ENCODE data around the gene PNRC2. TPM values are rescaled to one million over a fixed set of nuclear protein-coding genes. Genes with fewer than 3 reads are reported as not detected.

The PNRC2 gene
- polyA plus RNA-seq, 3 donors = 71.7 to 89.7 (median 71.7) TPM

DNA sequence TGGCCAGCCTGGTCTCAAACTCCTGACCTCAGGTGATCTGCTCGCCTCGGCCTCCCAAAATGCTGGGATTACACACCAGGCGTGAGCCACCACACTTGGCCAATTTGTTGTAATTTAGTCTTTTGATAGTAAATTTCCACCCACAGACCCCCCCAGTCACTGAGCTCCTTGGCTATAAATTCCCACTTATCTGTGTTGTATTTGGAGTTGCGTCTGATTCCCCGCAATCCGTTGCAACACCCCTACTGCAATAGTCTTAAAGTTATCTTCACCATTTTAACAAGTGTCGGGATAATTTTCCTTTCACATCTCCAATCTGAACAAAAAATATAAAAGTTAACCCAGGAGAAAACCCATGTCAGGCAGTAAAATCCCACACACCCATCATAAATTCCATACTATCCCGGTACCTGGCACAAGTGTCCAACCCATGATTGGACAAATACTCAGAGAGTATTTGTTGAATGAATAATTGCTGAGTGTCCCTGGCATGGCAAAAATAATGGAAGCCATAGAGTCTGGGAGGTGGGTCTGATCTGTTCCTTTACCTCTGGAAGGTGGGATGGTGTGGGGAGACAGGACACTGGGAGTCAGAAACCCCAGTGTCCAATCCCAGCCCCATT is 37.2 kb upstream of the PNRC2 start:
- no peaks in the 10 kb centered on the region for H4K20me1 ChIP-seq (ENCODE audit: insufficient read depth, low read length)
- TF ChIP-seq, protein P1, sequence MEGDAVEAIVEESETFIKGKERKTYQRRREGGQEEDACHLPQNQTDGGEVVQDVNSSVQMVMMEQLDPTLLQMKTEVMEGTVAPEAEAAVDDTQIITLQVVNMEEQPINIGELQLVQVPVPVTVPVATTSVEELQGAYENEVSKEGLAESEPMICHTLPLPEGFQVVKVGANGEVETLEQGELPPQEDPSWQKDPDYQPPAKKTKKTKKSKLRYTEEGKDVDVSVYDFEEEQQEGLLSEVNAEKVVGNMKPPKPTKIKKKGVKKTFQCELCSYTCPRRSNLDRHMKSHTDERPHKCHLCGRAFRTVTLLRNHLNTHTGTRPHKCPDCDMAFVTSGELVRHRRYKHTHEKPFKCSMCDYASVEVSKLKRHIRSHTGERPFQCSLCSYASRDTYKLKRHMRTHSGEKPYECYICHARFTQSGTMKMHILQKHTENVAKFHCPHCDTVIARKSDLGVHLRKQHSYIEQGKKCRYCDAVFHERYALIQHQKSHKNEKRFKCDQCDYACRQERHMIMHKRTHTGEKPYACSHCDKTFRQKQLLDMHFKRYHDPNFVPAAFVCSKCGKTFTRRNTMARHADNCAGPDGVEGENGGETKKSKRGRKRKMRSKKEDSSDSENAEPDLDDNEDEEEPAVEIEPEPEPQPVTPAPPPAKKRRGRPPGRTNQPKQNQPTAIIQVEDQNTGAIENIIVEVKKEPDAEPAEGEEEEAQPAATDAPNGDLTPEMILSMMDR (IDR thresholded peaks at IDR 0.05) = no peak
- no peaks in the 10 kb centered on the region for H3K27me3 Mint-ChIP-seq (ENCODE audit: low read depth in 3 of 3)
- H3K4me2 ChIP-seq (replicated peaks; ENCODE audit: extremely low read depth, low read length, poor library complexity, severe bottlenecking) = no peak overlapping the region
- intact Hi-C loops (cut with micrococcal nuclease) = loop anchor here in 1 of 2 donors (5.0 kb wide), 1 partner anchor 150 kb away; no protein-coding TSS in a partner anchor
- no peaks in the 10 kb centered on the region for H3K27me3 ChIP-seq (ENCODE audit: control insufficient read depth in 2 of 2, insufficient read depth in 2 of 2, low read length in 2 of 2)
- H3K9ac ChIP-seq (ENCODE audit: insufficient read depth, low read length, poor library complexity, severe bottlenecking) = no peak overlapping the region
- H3K36me3 Mint-ChIP-seq = no peaks in the 10 kb centered on the region
- H3K4me3 Mint-ChIP-seq = no peak overlapping the region
- 92% methylated on average over 3 of the region's 8 CpGs for WGBS (ENCODE audit: insufficient coverage)
- no peak overlapping the region for H3K27ac Mint-ChIP-seq
- no peak overlapping the region for H3K27ac ChIP-seq (ENCODE audit: low read depth in 1 of 2, low read length in 2 of 2)
- DNase-seq = no peak
- H2AFZ ChIP-seq (ENCODE audit: insufficient read depth, low read depth, low read length, poor library complexity, severe bottlenecking) = no peak overlapping the region
- no peaks in the 10 kb centered on the region for H3K9me3 ChIP-seq (replicated peaks in 1 of 2; ENCODE audit: control insufficient read depth in 1 of 2, insufficient read depth in 1 of 2, low read length in 2 of 2)
- no peaks in the 10 kb centered on the region for H3K36me3 ChIP-seq (replicated peaks in 1 of 2; ENCODE audit: control insufficient read depth in 1 of 2, insufficient read depth in 2 of 2, low read length in 2 of 2)
- peaks cover 0 to 1% (median 0%) of the 10 kb centered on the region in 7 donors for H3K9me3 Mint-ChIP-seq
- peaks cover 8 to 12% of the 10 kb centered on the region in 2 donors for H3K4me1 ChIP-seq (ENCODE audit: control insufficient read depth in 1 of 2, insufficient read depth in 2 of 2, low read length in 2 of 2)
- H3K4me3 ChIP-seq (replicated peaks in 1 of 3; ENCODE audit: low read depth in 2 of 3, low read length in 3 of 3) = no peak overlapping the region
- peaks cover 15% of the 10 kb centered on the region for H3K4me1 Mint-ChIP-seq
- no peaks in the 10 kb centered on the region for H3K79me2 ChIP-seq (ENCODE audit: insufficient read depth, low read length)

DNA sequence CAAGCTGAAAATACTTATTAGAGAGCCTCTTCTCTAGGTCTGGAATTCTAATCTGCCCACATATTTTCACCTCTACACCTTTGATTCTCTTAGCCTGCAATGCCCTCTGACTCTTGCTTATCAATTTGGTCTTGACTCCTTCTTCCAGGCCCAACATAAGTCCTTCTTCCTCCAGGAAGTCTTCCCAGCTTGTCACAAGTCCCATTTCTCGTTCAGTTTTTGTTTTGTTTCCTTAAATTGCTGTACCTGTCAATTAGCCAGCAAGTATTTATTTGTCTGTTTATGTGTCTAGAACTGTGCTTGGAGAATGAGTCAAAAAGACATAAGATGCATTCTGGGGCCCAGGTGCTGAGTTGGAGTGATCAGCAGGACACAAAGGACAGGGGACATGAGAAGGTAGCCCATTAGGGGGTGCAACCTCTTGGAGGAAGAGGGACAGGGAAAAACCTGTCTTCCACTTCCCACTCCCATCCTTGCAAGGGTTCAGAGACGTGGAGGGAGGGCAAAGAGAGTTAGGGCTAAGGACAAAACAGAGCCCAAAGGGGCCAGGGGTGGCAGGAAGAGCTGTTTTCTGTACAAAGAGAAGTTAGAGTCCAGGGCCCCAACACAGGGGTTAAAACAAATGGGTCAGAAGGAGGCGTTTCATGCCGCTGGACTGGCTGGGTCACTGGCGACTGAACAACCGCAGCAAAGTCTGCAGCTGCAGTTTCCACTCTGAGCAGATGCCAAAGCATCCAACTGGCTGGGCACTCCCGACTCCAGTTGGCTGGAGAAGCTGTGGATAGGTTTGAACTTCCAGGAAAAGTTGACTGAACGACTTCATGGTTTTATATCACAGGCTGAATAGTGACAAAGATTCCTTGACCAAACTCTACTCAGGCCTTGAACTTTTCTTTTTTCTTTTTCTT is 35.8 kb upstream of the PNRC2 start:
- Histone ChIP-seq H3K27ac (ENCODE audit: low read depth in 1 of 2, low read length in 2 of 2) (no peak overlapping the region), H3K4me2 (replicated peaks; ENCODE audit: extremely low read depth, low read length, poor library complexity, severe bottlenecking) (no peak overlapping the region), H3K9ac (ENCODE audit: insufficient read depth, low read length, poor library complexity, severe bottlenecking) (no peak overlapping the region), H3K36me3 (replicated peaks in 1 of 2; ENCODE audit: control insufficient read depth in 1 of 2, insufficient read depth in 2 of 2, low read length in 2 of 2) (no peaks in the 10 kb centered on the region), H3K9me3 (replicated peaks in 1 of 2; ENCODE audit: control insufficient read depth in 1 of 2, insufficient read depth in 1 of 2, low read length in 2 of 2) (no peaks in the 10 kb centered on the region), H2AFZ (ENCODE audit: insufficient read depth, low read depth, low read length, poor library complexity, severe bottlenecking) (peak overlapping the region; percentile 15), H3K4me3 (replicated peaks in 1 of 3; ENCODE audit: low read depth in 2 of 3, low read length in 3 of 3) (no peak overlapping the region), H3K27me3 (ENCODE audit: control insufficient read depth in 2 of 2, insufficient read depth in 2 of 2, low read length in 2 of 2) (no peaks in the 10 kb centered on the region), H3K4me1 (ENCODE audit: control insufficient read depth in 1 of 2, insufficient read depth in 2 of 2, low read length in 2 of 2) (peaks cover 8 to 12% of the 10 kb centered on the region in 2 donors), H3K79me2 (ENCODE audit: insufficient read depth, low read length) (no peaks in the 10 kb centered on the region), H4K20me1 (ENCODE audit: insufficient read depth, low read length) (no peaks in the 10 kb centered on the region)
- Mint-ChIP-seq H3K27me3 (ENCODE audit: low read depth in 3 of 3) (no peaks in the 10 kb centered on the region), H3K9me3 (peaks cover 0 to 1% (median 0%) of the 10 kb centered on the region in 7 donors), H3K27ac (no peak overlapping the region), H3K36me3 (no peaks in the 10 kb centered on the region), H3K4me3 (no peak overlapping the region), H3K4me1 (peaks cover 12% of the 10 kb centered on the region)
- TF ChIP-seq, protein P1 (IDR thresholded peaks at IDR 0.05) = no peak
- DNase-seq = no peak
- WGBS (ENCODE audit: insufficient coverage) = 88% methylated on average over 4 of the region's 8 CpGs
- intact Hi-C loops (cut with micrococcal nuclease) = loop anchor here in 1 of 2 donors (5.0 kb wide), 1 partner anchor 152 kb away; no protein-coding TSS in a partner anchor

Measured in CD14-positive monocyte (primary cell).